ENCODE measurements around the gene ISG20L2.

Gene ISG20L2

GRCh38 chr1:156743367-156744302 is 15.1 kb upstream of the ISG20L2 start:
- Histone ChIP-seq H3K4me3 (ENCODE audit: low read length) (no peak overlapping the region), H3K9me2 (replicated peaks; ENCODE audit: control insufficient read depth, low read length) (no peaks in the 10 kb centered on the region), H3K36me3 (ENCODE audit: control insufficient read depth, low read length) (peaks cover 82% of the 10 kb centered on the region), H3K79me2 (ENCODE audit: control insufficient read depth, low read length) (peaks cover 62% of the 10 kb centered on the region), H3F3A (ENCODE audit: control insufficient read depth, insufficient read depth) (peaks cover 33% of the 10 kb centered on the region), H3K27me3 (ENCODE audit: control insufficient read depth, low read length) (no peaks in the 10 kb centered on the region), H3K4me2 (ENCODE audit: low read length) (no peak overlapping the region), H3K9me3 (ENCODE audit: control insufficient read depth, insufficient read depth, low read length) (no peaks in the 10 kb centered on the region), H3K27ac (ENCODE audit: low read depth, low read length) (no peak overlapping the region), H3K4me1 (ENCODE audit: control insufficient read depth, low read length) (peaks cover 56% of the 10 kb centered on the region), H4K20me1 (ENCODE audit: control insufficient read depth, insufficient read depth, low read depth, low read length) (peaks cover 14% of the 10 kb centered on the region; the same call in 1 of the 2 replicates)
- TF ChIP-seq, protein P1, sequence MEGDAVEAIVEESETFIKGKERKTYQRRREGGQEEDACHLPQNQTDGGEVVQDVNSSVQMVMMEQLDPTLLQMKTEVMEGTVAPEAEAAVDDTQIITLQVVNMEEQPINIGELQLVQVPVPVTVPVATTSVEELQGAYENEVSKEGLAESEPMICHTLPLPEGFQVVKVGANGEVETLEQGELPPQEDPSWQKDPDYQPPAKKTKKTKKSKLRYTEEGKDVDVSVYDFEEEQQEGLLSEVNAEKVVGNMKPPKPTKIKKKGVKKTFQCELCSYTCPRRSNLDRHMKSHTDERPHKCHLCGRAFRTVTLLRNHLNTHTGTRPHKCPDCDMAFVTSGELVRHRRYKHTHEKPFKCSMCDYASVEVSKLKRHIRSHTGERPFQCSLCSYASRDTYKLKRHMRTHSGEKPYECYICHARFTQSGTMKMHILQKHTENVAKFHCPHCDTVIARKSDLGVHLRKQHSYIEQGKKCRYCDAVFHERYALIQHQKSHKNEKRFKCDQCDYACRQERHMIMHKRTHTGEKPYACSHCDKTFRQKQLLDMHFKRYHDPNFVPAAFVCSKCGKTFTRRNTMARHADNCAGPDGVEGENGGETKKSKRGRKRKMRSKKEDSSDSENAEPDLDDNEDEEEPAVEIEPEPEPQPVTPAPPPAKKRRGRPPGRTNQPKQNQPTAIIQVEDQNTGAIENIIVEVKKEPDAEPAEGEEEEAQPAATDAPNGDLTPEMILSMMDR (IDR thresholded peaks at IDR 0.05; ENCODE audit: low read depth, low read length, poor library complexity, severe bottlenecking): no peak
- no peak for TF ChIP-seq EZH2phosphoT487 (IDR thresholded peaks at IDR 0.05; ENCODE audit: borderline replicate concordance, low read length)

GRCh38 chr1:156742801-156743200 is 14.2 kb upstream of the ISG20L2 start:
- H3K36me3 ChIP-seq (ENCODE audit: control insufficient read depth, low read length): peaks cover 82% of the 10 kb centered on the region
- no peaks in the 10 kb centered on the region for H3K27me3 ChIP-seq (ENCODE audit: control insufficient read depth, low read length)
- H3K4me3 ChIP-seq (ENCODE audit: low read length): no peak overlapping the region
- TF ChIP-seq EZH2phosphoT487 (IDR thresholded peaks at IDR 0.05; ENCODE audit: borderline replicate concordance, low read length): no peak
- TF ChIP-seq, protein P1 (IDR thresholded peaks at IDR 0.05; ENCODE audit: low read depth, low read length, poor library complexity, severe bottlenecking): no peak
- H4K20me1 ChIP-seq (ENCODE audit: control insufficient read depth, insufficient read depth, low read depth, low read length): peaks cover 8% of the 10 kb centered on the region; the same call in 1 of the 2 replicates
- no peaks in the 10 kb centered on the region for H3K9me3 ChIP-seq (ENCODE audit: control insufficient read depth, insufficient read depth, low read length)
- H3K27ac ChIP-seq (ENCODE audit: low read depth, low read length): 0 out of 2 replicates have a peak overlapping the region, but pooled peaks have one; percentile 60
- no peak overlapping the region for H3K4me2 ChIP-seq (ENCODE audit: low read length)
- peaks cover 30% of the 10 kb centered on the region for H3F3A ChIP-seq (ENCODE audit: control insufficient read depth, insufficient read depth)
- H3K4me1 ChIP-seq (ENCODE audit: control insufficient read depth, low read length): peaks cover 47% of the 10 kb centered on the region
- peaks cover 58% of the 10 kb centered on the region for H3K79me2 ChIP-seq (ENCODE audit: control insufficient read depth, low read length)
- H3K9me2 ChIP-seq (replicated peaks; ENCODE audit: control insufficient read depth, low read length): no peaks in the 10 kb centered on the region

- H4K20me1 ChIP-seq (ENCODE audit: control insufficient read depth, insufficient read depth, low read depth, low read length): 0 out of 2 replicates have a peak, but pooled peaks cover 4% of the 10 kb centered on the region
- no peaks in the 10 kb centered on the region for H3K27me3 ChIP-seq (ENCODE audit: control insufficient read depth, low read length)
- peaks cover 30% of the 10 kb centered on the region for H3F3A ChIP-seq (ENCODE audit: control insufficient read depth, insufficient read depth)
- peak overlapping the region; percentile 85 for H3K4me3 ChIP-seq (ENCODE audit: low read length)
- TF ChIP-seq EZH2phosphoT487 (IDR thresholded peaks at IDR 0.05; ENCODE audit: borderline replicate concordance, low read length): no peak
- TF ChIP-seq, protein P1 (IDR thresholded peaks at IDR 0.05; ENCODE audit: low read depth, low read length, poor library complexity, severe bottlenecking): no peak
- H3K9me3 ChIP-seq (ENCODE audit: control insufficient read depth, insufficient read depth, low read length): no peaks in the 10 kb centered on the region
- no peaks in the 10 kb centered on the region for H3K9me2 ChIP-seq (replicated peaks; ENCODE audit: control insufficient read depth, low read length)
- peaks cover 40% of the 10 kb centered on the region for H3K4me1 ChIP-seq (ENCODE audit: control insufficient read depth, low read length)
- H3K27ac ChIP-seq (ENCODE audit: low read depth, low read length): peak overlapping the region; percentile 60
- peak overlapping the region; percentile 83 for H3K4me2 ChIP-seq (ENCODE audit: low read length)
- H3K36me3 ChIP-seq (ENCODE audit: control insufficient read depth, low read length): peaks cover 86% of the 10 kb centered on the region
- peaks cover 51% of the 10 kb centered on the region for H3K79me2 ChIP-seq (ENCODE audit: control insufficient read depth, low read length)
Observed at GRCh38 chr1:156742017-156742416, 13.5 kb upstream of the ISG20L2 start.
